GM12878 (cell line): Measurements from ENCODE around the gene ARHGAP15. TPM values are rescaled to one million over a fixed set of nuclear protein-coding genes. Genes with fewer than 3 reads are reported as not detected.

Experiments
- ATAC-seq: fragments of 200-7000 bp; cut with Tn5 transposase; 3 replicates; pipeline ENCODE4 v1.9.1; 2020; ENCODE audit warnings: mild to moderate bottlenecking, moderate library complexity
- BruUV-seq: library from RNA; stranded (reverse); fragments of 400-500 nt; replicated peaks from 2 replicates; lab custom pipeline; 2021; lab: Mats Ljungman, UMichigan
- CTCF ChIA-PET: fragments of 300-600 bp; sonication (Branson Sonifier 250); formaldehyde crosslinking; extraction: SDS; loops from one replicate; lab custom pipeline; 2021; ENCODE audit warnings: inconsistent platforms; lab: Yijun Ruan, JAX
- POLR2A ChIA-PET: fragments of 350-600 bp; formaldehyde crosslinking; extraction: SDS; loops from one replicate; lab custom pipeline; 2021; ENCODE audit warnings: inconsistent platforms; lab: Charles Lee
- RAD21 ChIA-PET: fragments of 300-600 bp; sonication (Branson Sonifier 250); formaldehyde crosslinking; loops from one replicate; lab custom pipeline; 2023; ENCODE audit warnings: antibody characterized with exemption; ENCODE audit not compliant: unreplicated experiment; lab: Charles Lee
- SMC1A ChIA-PET: fragments of 300-600 bp; sonication (Branson Sonifier 250); formaldehyde crosslinking; loops from one replicate; lab custom pipeline; 2023; ENCODE audit not compliant: unreplicated experiment, uncharacterized antibody; lab: Charles Lee
- DNase-seq: peaks from one replicate; pipeline ENCODE4 v3.0.0-alpha.2; 2011; ENCODE audit warnings: low read depth, low spot score
- FAIRE-seq: peaks from 3 replicates; lab custom pipeline; 2011; peaks lifted over from hg19 to GRCh38; lab: Jason Lieb, UNC
- H2AFZ ChIP-seq: 2 replicates; pipeline ENCODE4 v1.6.0; 2011; ENCODE audit warnings: low read depth, low read length, control low read depth; ENCODE audit not compliant: control insufficient read depth
- H3K27ac ChIP-seq: 2 replicates; pipeline ENCODE4 v1.5.1; 2011; ENCODE audit warnings: control low read depth; ENCODE audit not compliant: control insufficient read depth, insufficient read depth
- H3K27me3 ChIP-seq, 2 experiments: replicated peaks in 1 of 2; 2 replicates each; pipeline versions ENCODE4 v1.6.0 to v1.6.1; 2011; ENCODE audit warnings: low read length in 1 of 2; ENCODE audit not compliant: control insufficient read depth in 2 of 2, insufficient read depth in 2 of 2
- H3K36me3 ChIP-seq, 2 experiments: 2 replicates each; pipeline ENCODE4 v1.5.1; 2011; ENCODE audit warnings: low read length in 1 of 2; ENCODE audit not compliant: control insufficient read depth in 2 of 2, insufficient read depth in 2 of 2
- H3K4me1 ChIP-seq: 2 replicates; pipeline ENCODE4 v1.6.1; 2011; ENCODE audit warnings: mild to moderate bottlenecking, low read length, moderate library complexity, mixed read lengths; ENCODE audit not compliant: control insufficient read depth, insufficient read depth
- H3K4me2 ChIP-seq: 2 replicates; pipeline ENCODE4 v1.6.0; 2011; ENCODE audit warnings: control low read depth; ENCODE audit not compliant: control insufficient read depth, insufficient read depth
- H3K4me3 ChIP-seq: fragments of 200-600 bp; sonication (generic); 2 replicates; pipeline ENCODE4 v1.5.1; 2016
- H3K79me2 ChIP-seq: 2 replicates; pipeline ENCODE4 v1.6.0; 2011; ENCODE audit warnings: low read length; ENCODE audit not compliant: control insufficient read depth, insufficient read depth
- H3K9ac ChIP-seq: 2 replicates; pipeline ENCODE4 v1.8.0; 2011; ENCODE audit warnings: low read length, control low read depth, mixed read lengths; ENCODE audit not compliant: control insufficient read depth, insufficient read depth
- H3K9me3 ChIP-seq: replicated peaks from 3 replicates; pipeline ENCODE4 v1.5.1; 2011; ENCODE audit warnings: mild to moderate bottlenecking, low read length; ENCODE audit not compliant: control insufficient read depth, insufficient read depth
- H4K20me1 ChIP-seq: 2 replicates; pipeline ENCODE4 v1.6.0; 2011; ENCODE audit not compliant: control insufficient read depth, insufficient read depth
- CHD2 ChIP-seq: IDR thresholded peaks from 2 replicates; pipeline ENCODE4 v1.6.1; 2011; ENCODE audit warnings: low read depth, low read length, improper control_type of control experiment, borderline replicate concordance
- CREM ChIP-seq: IDR thresholded peaks from 2 replicates; pipeline ENCODE4 v1.6.1; 2014; ENCODE audit warnings: antibody characterized with exemption, low read depth
- CTCF ChIP-seq, 3 experiments: IDR thresholded peaks in 2 of 3; conservative IDR thresholded peaks in 1 of 3; 2 replicates each; pipeline ENCODE4 v1.5.1; 2011; ENCODE audit warnings: low read depth in 3 of 3, low read length in 3 of 3, mild to moderate bottlenecking in 3 of 3, control low read depth in 2 of 3, moderate library complexity in 2 of 3, inconsistent platforms in 1 of 3, mixed read lengths in 1 of 3; ENCODE audit not compliant: control insufficient read depth in 2 of 3, insufficient read depth in 1 of 3; ENCODE audit errors: extremely low read depth in 1 of 3
- KAT2A ChIP-seq: conservative IDR thresholded peaks from 2 replicates; pipeline ENCODE4 v1.6.1; 2011; ENCODE audit warnings: low read depth, low read length; ENCODE audit not compliant: control insufficient read depth
- LARP7 ChIP-seq: fragments of 450-650 bp; IDR thresholded peaks from 2 replicates; pipeline ENCODE4 v1.6.1; 2017; ENCODE audit warnings: mild to moderate bottlenecking
- MAX ChIP-seq: IDR thresholded peaks from 2 replicates; pipeline ENCODE4 v1.6.1; 2012; ENCODE audit warnings: low read depth, low read length, improper control_type of control experiment
- NBN ChIP-seq: fragments of 450-650 bp; IDR thresholded peaks from 2 replicates; pipeline ENCODE4 v1.6.1; 2016
- RELA ChIP-seq: fragments of 450-650 bp; IDR thresholded peaks from 2 replicates; pipeline ENCODE4 v1.8.0; 2014; ENCODE audit warnings: borderline replicate concordance; ENCODE audit not compliant: partially characterized antibody
- RFX5 ChIP-seq: IDR thresholded peaks from 2 replicates; pipeline ENCODE4 v1.6.1; 2011; ENCODE audit warnings: low read depth, low read length, improper control_type of control experiment
- SMAD5 ChIP-seq: IDR thresholded peaks from 2 replicates; pipeline ENCODE4 v1.6.1; 2016; ENCODE audit warnings: antibody characterized with exemption, low read depth
- SREBF1 ChIP-seq: IDR thresholded peaks from 2 replicates; pipeline ENCODE4 v1.6.1; 2012; ENCODE audit warnings: mild to moderate bottlenecking, low read length
- USF2 ChIP-seq: IDR thresholded peaks from 2 replicates; pipeline ENCODE4 v1.6.1; 2011; ENCODE audit warnings: low read depth, low read length, improper control_type of control experiment, borderline replicate concordance
- WGBS: methylation state at CpG from one replicate; pipeline ENCODE4 v1.1.6; 2016; ENCODE audit warnings: low lambda C conversion rate; ENCODE audit not compliant: insufficient replicate concordance, insufficient coverage; ENCODE audit errors: missing lambda C conversion rate; 5-methylcytosine and 5-hydroxymethylcytosine counted together
- in situ Hi-C: fragments of 300-500 bp; cut with MboI; formaldehyde crosslinking; loops from 9 replicates; pipeline ENCODE4 v1.14.3; 2018; ENCODE audit warnings: mixed read lengths
- intact Hi-C: fragments of 100-400 bp; cut with micrococcal nuclease; formaldehyde crosslinking; loops from one replicate; pipeline ENCODE4 v1.14.2; 2022; ENCODE audit not compliant: unreplicated experiment
- polyA plus RNA-seq, 11 experiments: library from polyadenylated mRNA; depleted of rRNA in 4 of 11; unstranded in 6 of 11; stranded (reverse) in 5 of 11; fragments of >200 nt; fragmentation: Nextera tagmentation in 4 of 11; fragmentation: Illumina TruSeq in 1 of 11; extraction: Ambion mirVana in 4 of 11; extraction: Trizol in 1 of 11; gene quantifications; 1 replicate in 1 of 11; 2 replicates in 10 of 11; pipeline versions ENCODE4 v1.2.1 to v1.2.3, GENCODE V29; 2011 to 2016; ENCODE audit warnings: inconsistent platforms in 2 of 11, missing spikeins in 2 of 11, low read depth in 1 of 11
- total RNA-seq, 4 experiments: library from RNA; depleted of rRNA in 3 of 4; stranded (reverse); fragments of >200 nt in 3 of 4; fragmentation: Illumina TruSeq in 1 of 4; extraction: Trizol in 1 of 4; gene quantifications; 2 replicates each; pipeline versions ENCODE4 v1.2.1 to v1.2.3, GENCODE V29; 2013 to 2021
- TF ChIP-seq, protein P1 (sequence below): fragments of 450-650 bp; IDR thresholded peaks from 2 replicates; pipeline ENCODE4 v1.6.1; 2017; ENCODE audit warnings: mild to moderate bottlenecking

Gene ARHGAP15
- total and polyA plus RNA-seq, 10 of the 15 experiments (the other 5 are each of a cell fraction or from before 2014, with no cell fraction given): 38.0 to 92.6 (median 66.7) TPM

- H3K27ac ChIP-seq: no peak overlapping the region
- WGBS: 98% methylated on average over 3 of the region's 3 CpGs
- TF ChIP-seq RFX5 (no peak), SMAD5 (no peak), MAX (no peak), NBN (no peak), CHD2 (no peak)
- no peaks in the 10 kb centered on the region for H3K27me3 ChIP-seq
- H3K79me2 ChIP-seq: no peaks in the 10 kb centered on the region
- no peak overlapping the region for H2AFZ ChIP-seq
- in situ Hi-C loops (no loop called here), intact Hi-C loops (no loop called here)
- SMC1A ChIA-PET: no interaction called here
- no peaks in the 10 kb centered on the region for H3K9me3 ChIP-seq
- POLR2A ChIA-PET: no interaction called here
- ATAC-seq (no peak), DNase-seq (no peak), FAIRE-seq (no peak)
- no peak overlapping the region for H3K4me2 ChIP-seq
- peaks cover 9% of the 10 kb centered on the region for H3K4me1 ChIP-seq
- CTCF ChIA-PET: no interaction called here
- H3K9ac ChIP-seq: no peak overlapping the region
- no peaks in the 10 kb centered on the region for H4K20me1 ChIP-seq
- BruUV-seq: no TSS peak
- H3K36me3 ChIP-seq: no peaks in the 10 kb centered on the region
- RAD21 ChIA-PET: no interaction called here
- no peak overlapping the region for H3K4me3 ChIP-seq
Observed at GRCh38 chr2:143473820-143474219, 344.6 kb downstream of the ARHGAP15 start.

DNA sequence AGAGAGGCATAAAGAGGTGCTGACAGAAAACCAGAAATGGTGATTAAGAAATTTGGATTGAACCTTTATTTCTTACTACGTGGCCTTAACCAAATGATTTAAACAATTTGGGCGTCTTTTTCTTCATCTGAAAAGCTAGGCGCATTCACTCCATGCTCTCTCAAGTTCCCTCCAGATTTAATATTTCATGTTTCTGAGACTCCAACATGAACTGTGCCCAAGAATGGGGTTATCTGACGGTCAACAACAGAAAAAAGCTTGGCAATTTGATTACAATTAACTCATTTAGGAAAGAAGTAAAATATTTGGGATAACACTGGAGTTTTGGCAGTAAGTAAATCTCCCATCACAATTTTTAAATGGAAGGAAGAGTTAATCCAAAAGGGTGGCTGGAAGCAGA, 345.4 kb downstream of the ARHGAP15 start:
- no TSS peak for BruUV-seq
- FAIRE-seq (no peak), ATAC-seq (no peak), DNase-seq (no peak)
- Histone ChIP-seq H3K4me2 (no peak overlapping the region), H2AFZ (no peak overlapping the region), H4K20me1 (no peaks in the 10 kb centered on the region), H3K4me3 (no peak overlapping the region), H3K9ac (no peak overlapping the region), H3K79me2 (no peaks in the 10 kb centered on the region), H3K9me3 (no peaks in the 10 kb centered on the region), H3K27ac (no peak overlapping the region), H3K4me1 (0 out of 2 replicates have a peak, but pooled peaks cover 1% of the 10 kb centered on the region), H3K27me3 (no peaks in the 10 kb centered on the region), H3K36me3 (no peaks in the 10 kb centered on the region)
- RAD21 ChIA-PET: no interaction called here
- WGBS: 100% methylated on average over 4 of the region's 4 CpGs
- in situ Hi-C loops: no loop called here
- POLR2A ChIA-PET: interaction anchor here (0.6 kb wide), 1 partner anchor 21 kb away, joined by 3 read pairs; no protein-coding TSS in a partner anchor
- intact Hi-C loops: no loop called here
- CTCF ChIA-PET: no interaction called here
- SMC1A ChIA-PET: no interaction called here
- no peak for TF ChIP-seq CREM
- TF ChIP-seq LARP7: no peak
- no peak for TF ChIP-seq CHD2
- TF ChIP-seq RELA: no peak
- no peak for TF ChIP-seq USF2
- TF ChIP-seq CTCF (IDR thresholded peaks at IDR 0.05 in 2 of 3, conservative IDR thresholded peaks at IDR 0.05 in 1 of 3; ENCODE audit: control insufficient read depth in 2 of 3, extremely low read depth in 1 of 3, insufficient read depth in 1 of 3, low read depth in 3 of 3, low read length in 3 of 3): no peak
- no peak for TF ChIP-seq SREBF1
- TF ChIP-seq, protein P1, sequence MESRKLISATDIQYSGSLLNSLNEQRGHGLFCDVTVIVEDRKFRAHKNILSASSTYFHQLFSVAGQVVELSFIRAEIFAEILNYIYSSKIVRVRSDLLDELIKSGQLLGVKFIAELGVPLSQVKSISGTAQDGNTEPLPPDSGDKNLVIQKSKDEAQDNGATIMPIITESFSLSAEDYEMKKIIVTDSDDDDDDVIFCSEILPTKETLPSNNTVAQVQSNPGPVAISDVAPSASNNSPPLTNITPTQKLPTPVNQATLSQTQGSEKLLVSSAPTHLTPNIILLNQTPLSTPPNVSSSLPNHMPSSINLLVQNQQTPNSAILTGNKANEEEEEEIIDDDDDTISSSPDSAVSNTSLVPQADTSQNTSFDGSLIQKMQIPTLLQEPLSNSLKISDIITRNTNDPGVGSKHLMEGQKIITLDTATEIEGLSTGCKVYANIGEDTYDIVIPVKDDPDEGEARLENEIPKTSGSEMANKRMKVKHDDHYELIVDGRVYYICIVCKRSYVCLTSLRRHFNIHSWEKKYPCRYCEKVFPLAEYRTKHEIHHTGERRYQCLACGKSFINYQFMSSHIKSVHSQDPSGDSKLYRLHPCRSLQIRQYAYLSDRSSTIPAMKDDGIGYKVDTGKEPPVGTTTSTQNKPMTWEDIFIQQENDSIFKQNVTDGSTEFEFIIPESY: no peak
- TF ChIP-seq KAT2A: no peak
